K562 (cell line): ENCODE data around the gene VPREB3. TPM values are rescaled to one million over a fixed set of nuclear protein-coding genes. Genes with fewer than 3 reads are reported as not detected.

Source experiments
- ATAC-seq: fragments of 200-7000 bp; cut with Tn5 transposase; 3 replicates; pipeline ENCODE4 v1.9.1; 2020; ENCODE audit warnings: moderate library complexity
- BruUV-seq: library from RNA; stranded (reverse); fragments of 400-500 nt; replicated peaks from 2 replicates; lab custom pipeline; 2021; lab: Mats Ljungman, UMichigan
- CTCF ChIA-PET: fragments of 300-600 bp; formaldehyde crosslinking; extraction: SDS; loops from one replicate; lab custom pipeline; 2021; ENCODE audit warnings: low intra/inter-chr PET ratio; lab: Yijun Ruan, JAX
- POLR2A ChIA-PET: fragments of 300-600, 350-650 bp; sonication (Branson Sonifier 250); formaldehyde crosslinking; extraction: SDS; loops from one replicate; lab custom pipeline; 2021; ENCODE audit warnings: antibody characterized with exemption, inconsistent platforms; lab: Yijun Ruan, JAX
- DNase-seq, 4 experiments: peaks; one replicate each; pipeline versions ENCODE4 v3.0.0 to v3.0.0-alpha.2; 2011 to 2018; ENCODE audit warnings: low spot score in 3 of 4, mixed read lengths in 3 of 4; ENCODE audit errors: extremely low read depth in 1 of 4
- FAIRE-seq: peaks from 2 replicates; lab custom pipeline; 2011; peaks lifted over from hg19 to GRCh38; lab: Jason Lieb, UNC
- H2AFZ ChIP-seq: 2 replicates; pipeline ENCODE4 v1.6.0; 2011; ENCODE audit warnings: low read depth, low read length, control low read depth, inconsistent platforms
- H3K27ac ChIP-seq: fragments of 200-600 bp; 3 replicates; pipeline ENCODE4 v1.8.0; 2011; ENCODE audit warnings: low read depth, mild to moderate bottlenecking, control low read depth, inconsistent platforms, low read length, moderate library complexity, mixed read lengths; ENCODE audit errors: extremely low read depth
- H3K27me3 ChIP-seq, 2 experiments: fragments of 300-600 bp in 1 of 2; 2 replicates in 1 of 2; 3 replicates in 1 of 2; pipeline versions ENCODE4 v1.6.0 to v1.8.0; 2011; ENCODE audit warnings: inconsistent platforms in 2 of 2, low read length in 2 of 2, mild to moderate bottlenecking in 1 of 2, mixed read lengths in 1 of 2, moderate library complexity in 1 of 2; ENCODE audit not compliant: control insufficient read depth in 2 of 2, insufficient read depth in 2 of 2
- H3K36me3 ChIP-seq: fragments of 300-600 bp; 3 replicates; pipeline ENCODE4 v1.8.0; 2011; ENCODE audit warnings: mild to moderate bottlenecking, low read length, inconsistent platforms; ENCODE audit not compliant: control insufficient read depth, insufficient read depth
- H3K4me1 ChIP-seq, 2 experiments: fragments of 200-600 bp in 1 of 2; replicated peaks in 1 of 2; 2 replicates in 1 of 2; 3 replicates in 1 of 2; pipeline versions ENCODE4 v1.5.1 to v1.8.0; 2011; ENCODE audit warnings: inconsistent platforms in 2 of 2, low read length in 2 of 2, mild to moderate bottlenecking in 1 of 2, mixed read lengths in 1 of 2, moderate library complexity in 1 of 2; ENCODE audit not compliant: control insufficient read depth in 2 of 2, insufficient read depth in 2 of 2
- H3K4me2 ChIP-seq: 2 replicates; pipeline ENCODE4 v1.6.1; 2011; ENCODE audit warnings: low read length, control low read depth, inconsistent platforms, mixed read lengths; ENCODE audit not compliant: insufficient read depth
- H3K4me3 ChIP-seq: fragments of 200-600 bp; sonication (generic), shearing (Covaris generic); 2 replicates; pipeline ENCODE4 v1.5.1; 2016; ENCODE audit warnings: control low read depth, inconsistent platforms
- H3K79me2 ChIP-seq: fragments of 200-600 bp; 3 replicates; pipeline ENCODE4 v1.8.0; 2011; ENCODE audit warnings: low read length, inconsistent platforms; ENCODE audit not compliant: control insufficient read depth, insufficient read depth
- H3K9ac ChIP-seq, 2 experiments: 2 replicates each; pipeline versions ENCODE4 v1.6.0 to v1.6.1; 2011; ENCODE audit warnings: low read depth in 2 of 2, low read length in 2 of 2, control low read depth in 1 of 2, inconsistent platforms in 1 of 2, mild to moderate bottlenecking in 1 of 2, mixed read lengths in 1 of 2; ENCODE audit not compliant: insufficient read depth in 1 of 2
- H3K9me1 ChIP-seq: one replicate; pipeline ENCODE4 v1.6.0; 2011; ENCODE audit warnings: inconsistent platforms, mild to moderate bottlenecking, low read length, moderate library complexity; ENCODE audit not compliant: control insufficient read depth, insufficient read depth
- H3K9me3 ChIP-seq: replicated peaks from 2 replicates; pipeline ENCODE4 v1.5.1; 2011; ENCODE audit warnings: low read depth, low read length, inconsistent platforms; ENCODE audit not compliant: control insufficient read depth, insufficient read depth
- H4K20me1 ChIP-seq: replicated peaks from 2 replicates; pipeline ENCODE4 v1.6.1; 2011; ENCODE audit warnings: low read length, inconsistent platforms, mixed read lengths; ENCODE audit not compliant: control insufficient read depth, insufficient read depth
- AFF4 ChIP-seq: sonication (generic); formaldehyde crosslinking; IDR thresholded peaks from 2 replicates; pipeline ENCODE4 v1.8.0; 2023; ENCODE audit warnings: mild to moderate bottlenecking, missing genetic modification reagents
- BCL6 ChIP-seq: fragments of 250-450 bp; sonication (Bioruptor Pico); IDR thresholded peaks from 2 replicates; pipeline ENCODE4 v1.4.0; 2020
- CHD2 ChIP-seq: IDR thresholded peaks from 2 replicates; pipeline ENCODE4 v1.6.1; 2011; ENCODE audit warnings: low read depth, low read length
- DACH1 ChIP-seq: fragments of 450-650 bp; IDR thresholded peaks from 2 replicates; pipeline ENCODE4 v1.6.1; 2018; ENCODE audit not compliant: partially characterized antibody
- DDX20 ChIP-seq: fragments of 450-650 bp; IDR thresholded peaks from 2 replicates; pipeline ENCODE4 v1.6.1; 2016; ENCODE audit warnings: missing genetic modification characterization, low read depth, mild to moderate bottlenecking, missing compliant biosample characterization, moderate library complexity
- IRF2 ChIP-seq: sonication (generic); formaldehyde crosslinking; IDR thresholded peaks from 2 replicates; pipeline ENCODE4 v1.8.1; 2022; ENCODE audit warnings: mild to moderate bottlenecking, missing genetic modification reagents
- L3MBTL2 ChIP-seq: fragments of 450-650 bp; IDR thresholded peaks from 2 replicates; pipeline ENCODE4 v1.6.1; 2016; ENCODE audit warnings: mild to moderate bottlenecking, moderate library complexity
- POLR3G ChIP-seq: IDR thresholded peaks from 2 replicates; pipeline ENCODE4 v1.6.1; 2011; ENCODE audit not compliant: insufficient read length, insufficient replicate concordance; ENCODE audit errors: extremely low read depth
- SIRT6 ChIP-seq: IDR thresholded peaks from one replicate; pipeline ENCODE4 v1.6.1; 2012; ENCODE audit warnings: low read depth, mild to moderate bottlenecking, control low read depth, inconsistent platforms, low read length, moderate library complexity
- SMAD4 ChIP-seq: fragments of 250-450 bp; sonication (Bioruptor Pico); conservative IDR thresholded peaks from 2 replicates; pipeline ENCODE4 v1.8.0; 2021; ENCODE audit warnings: inconsistent platforms, mild to moderate bottlenecking, moderate library complexity
- TAF15 ChIP-seq: fragments of 200-400 bp; formaldehyde crosslinking; IDR thresholded peaks from 2 replicates; pipeline ENCODE4 v1.6.1; 2017; ENCODE audit warnings: mild to moderate bottlenecking, low read depth, low read length, moderate library complexity
- ZHX1 ChIP-seq: fragments of 150-350 bp; conservative IDR thresholded peaks from 2 replicates; pipeline ENCODE4 v1.6.1; 2014; ENCODE audit warnings: low read length
- WGBS: fragments of 100-300 bp; shearing (Covaris generic); methylation state at CpG from one replicate; pipeline ENCODE4 v1.1.6; 2016; ENCODE audit warnings: low coverage, mixed read lengths; ENCODE audit not compliant: insufficient coverage; ENCODE audit errors: missing lambda C conversion rate; 5-methylcytosine and 5-hydroxymethylcytosine counted together
- in situ Hi-C: fragments of 300-500 bp; cut with MboI; formaldehyde crosslinking; loops from 4 replicates; pipeline ENCODE4 v1.15.0; 2018; ENCODE audit warnings: inconsistent platforms, mixed read lengths
- intact Hi-C: fragments of 100-400 bp; cut with micrococcal nuclease; formaldehyde crosslinking; loops from 2 replicates; pipeline ENCODE4 v1.14.2; 2022
- polyA plus RNA-seq, 8 experiments: library from polyadenylated mRNA; depleted of rRNA in 4 of 8; stranded (reverse) in 5 of 8; unstranded in 3 of 8; fragments of >200 nt; fragmentation: Nextera tagmentation in 2 of 8; fragmentation: Illumina TruSeq in 1 of 8; extraction: Ambion mirVana in 2 of 8; extraction: Trizol in 1 of 8; gene quantifications; 2 replicates each; pipeline versions ENCODE4 v1.2.1 to v1.2.3, GENCODE V29; 2011 to 2014; ENCODE audit warnings: inconsistent platforms in 1 of 8, missing spikeins in 1 of 8
- total RNA-seq, 7 experiments: library from RNA; depleted of rRNA in 6 of 7; stranded (reverse); fragments of >200 nt in 6 of 7; fragmentation: Illumina TruSeq in 2 of 7; extraction: Trizol in 2 of 7; gene quantifications; 2 replicates each; pipeline versions ENCODE4 v1.2.1 to v1.2.3, GENCODE V29; 2011 to 2021; ENCODE audit warnings: low replicate concordance in 1 of 7

Gene VPREB3
- total and polyA plus RNA-seq, 9 of the 15 experiments (the other 6 are each of a cell fraction or from before 2014, with no cell fraction given): 0.14 to 0.71 (median 0.20) TPM; not detected in 6

GRCh38 chr22:23779083-23779482, 24.9 kb upstream of the VPREB3 start:
- ChIA-PET POLR2A (interaction anchor here (1.1 kb wide), 1 partner anchor 588 kb away, joined by 4 read pairs; no protein-coding TSS in a partner anchor), CTCF (no interaction called here)
- intact Hi-C loops: no loop called here
- ATAC-seq (no peak), FAIRE-seq (no peak), DNase-seq (no peak)
- Histone ChIP-seq H3K79me2 (no peaks in the 10 kb centered on the region), H3K4me2 (no peak overlapping the region), H3K9me1 (no peaks in the 10 kb centered on the region), H3K27me3 (no peaks in the 10 kb centered on the region), H3K9me3 (no peaks in the 10 kb centered on the region), H3K9ac (no peak overlapping the region; a peak in 1 of 4 replicates), H4K20me1 (no peaks in the 10 kb centered on the region), H2AFZ (no peak overlapping the region), H3K4me3 (no peak overlapping the region), H3K4me1 (peaks cover 0 to 22% of the 10 kb centered on the region in 2 experiments; a peak in 2 of 5 replicates), H3K27ac (no peak overlapping the region), H3K36me3 (no peaks in the 10 kb centered on the region)
- BruUV-seq: no TSS peak
- WGBS: 25% methylated on average over 3 of the region's 16 CpGs
- in situ Hi-C loops: no loop called here
- TF ChIP-seq AFF4 (CRISPR knock-in tag): no peak
- no peak for TF ChIP-seq SIRT6
- TF ChIP-seq IRF2 (CRISPR knock-in tag): no peak
- no peak for TF ChIP-seq TAF15
- TF ChIP-seq DACH1: no peak
- no peak for TF ChIP-seq SMAD4 (CRISPR knock-in tag)
- no peak for TF ChIP-seq L3MBTL2
- TF ChIP-seq DDX20: no peak
- TF ChIP-seq ZHX1: no peak
- no peak for TF ChIP-seq CHD2
- no peak for TF ChIP-seq POLR3G
- no peak for TF ChIP-seq BCL6
